HG03064 (cell line): ENCODE data around the gene SPTLC2.

Experiments
- ATAC-seq: cut with Tn5 transposase; IDR thresholded peaks from one replicate; pipeline ENCODE4 v1.9.1; 2021; ENCODE audit warnings: low read depth; ENCODE audit not compliant: unreplicated experiment

SPTLC2 gene

DNA sequence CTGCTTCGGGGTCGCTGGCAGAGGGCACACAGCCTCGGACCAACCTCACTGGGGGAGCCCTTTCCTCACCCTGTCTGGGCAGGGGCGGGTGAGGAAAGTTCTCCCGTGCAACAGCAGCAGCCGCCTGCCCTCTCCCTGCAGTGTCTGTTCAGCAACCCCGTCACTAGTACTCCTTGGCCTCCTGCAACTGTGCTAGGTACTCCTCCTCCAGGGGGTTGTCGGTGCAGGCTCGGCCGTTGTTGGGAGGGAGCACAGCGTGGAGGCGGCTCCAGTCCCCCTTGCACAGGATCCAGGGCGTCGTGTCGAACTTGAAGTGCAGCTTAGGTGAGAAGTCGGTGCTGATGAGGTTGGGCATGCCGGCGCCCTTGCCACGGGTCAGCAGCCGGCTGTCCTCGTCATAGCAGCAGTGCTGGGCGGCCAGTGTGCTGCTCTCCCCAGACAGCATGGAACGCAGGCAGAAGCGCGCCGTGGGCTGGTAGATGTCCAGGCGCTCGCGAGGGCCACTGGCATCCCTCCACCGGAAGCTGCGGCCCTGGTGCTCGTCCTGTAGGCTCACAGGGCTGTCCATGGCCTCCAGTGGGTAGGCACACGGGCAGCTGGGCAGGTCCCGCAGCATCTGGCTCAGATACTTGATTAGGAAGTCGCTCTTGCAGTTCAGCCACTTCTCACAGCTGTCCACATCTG is 140.9 kb downstream of the SPTLC2 start:
- ATAC-seq, result no peak

GRCh38 chr14:77474479-77475177 is 141.8 kb downstream of the SPTLC2 start:
- no peak for ATAC-seq

- ATAC-seq, result no peak
Observed at GRCh38 chr14:77473921-77474320, 142.5 kb downstream of the SPTLC2 start.

GRCh38 chr14:77470224-77470870 is 146.1 kb downstream of the SPTLC2 start:
- no peak for ATAC-seq

DNA sequence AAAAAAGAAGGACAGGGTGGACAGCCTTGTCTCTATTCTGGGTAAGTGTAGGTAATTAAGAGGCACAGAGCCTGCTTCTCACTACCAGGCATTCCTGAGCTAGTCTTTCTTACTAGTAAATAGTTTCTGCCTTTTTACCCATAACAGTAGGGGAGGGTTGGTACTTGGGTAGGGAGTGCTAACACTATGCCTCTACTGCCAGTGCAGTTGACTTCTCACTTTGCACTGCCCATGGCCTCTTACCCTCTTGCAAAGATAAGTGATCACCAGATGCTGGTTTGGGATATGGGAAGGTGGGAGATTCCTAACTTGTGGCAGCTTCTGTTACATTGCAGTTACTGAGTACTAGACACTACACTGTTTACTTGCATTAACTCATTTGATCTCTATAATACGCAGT is 146.9 kb downstream of the SPTLC2 start:
- no peak for ATAC-seq

DNA sequence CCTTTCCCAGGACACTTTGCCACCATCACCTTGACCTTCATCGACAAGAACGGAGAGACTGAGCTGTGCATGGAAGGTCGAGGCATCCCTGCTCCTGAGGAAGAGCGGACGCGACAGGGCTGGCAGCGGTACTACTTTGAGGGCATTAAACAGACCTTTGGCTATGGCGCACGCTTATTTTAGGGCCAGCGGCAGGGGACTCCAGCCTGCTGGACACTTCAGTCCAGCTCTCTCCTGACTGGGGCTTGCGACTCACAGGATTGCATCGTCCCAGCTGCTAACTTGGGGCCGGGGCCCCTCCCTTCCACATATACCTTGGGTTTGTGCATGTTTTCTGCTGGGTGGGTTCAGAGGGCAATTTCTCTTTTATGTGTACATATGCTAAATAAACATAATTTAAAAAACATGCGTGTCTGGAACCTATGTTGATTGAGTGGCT is 147.4 kb downstream of the SPTLC2 start:
- no peak for ATAC-seq

GRCh38 chr14:77467801-77468200 is 148.6 kb downstream of the SPTLC2 start:
- no peak for ATAC-seq

DNA sequence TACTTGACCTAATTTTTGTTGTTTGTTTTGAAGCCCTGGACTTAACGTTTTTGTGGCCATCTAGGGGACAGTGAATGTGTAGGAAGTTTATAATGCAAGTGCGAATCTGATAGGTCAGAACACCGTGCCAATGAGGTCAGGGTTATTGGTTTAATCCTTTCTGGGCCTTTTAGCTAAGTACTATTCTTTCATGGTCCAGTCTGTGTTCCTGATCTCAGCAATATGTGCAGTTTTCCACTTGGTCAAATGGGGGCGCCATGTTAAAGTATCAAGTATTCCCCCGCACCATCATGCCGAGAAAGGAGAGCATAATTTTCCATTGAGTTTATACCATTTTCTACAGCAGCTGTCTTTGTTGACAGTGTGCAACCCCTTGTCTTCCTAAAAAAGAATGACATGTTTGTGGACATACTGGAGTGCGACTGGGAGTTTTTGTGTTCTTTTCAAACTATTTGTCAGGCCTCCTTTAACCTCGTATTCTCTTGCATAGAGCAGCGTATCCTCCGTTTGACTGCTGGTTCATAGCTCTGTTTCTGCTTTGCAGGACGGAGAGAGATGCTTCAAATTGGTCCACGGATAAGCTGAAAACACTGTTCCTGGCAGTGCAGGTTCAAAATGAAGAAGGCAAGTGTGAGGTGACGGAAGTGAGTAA is 157.2 kb downstream of the SPTLC2 start:
- ATAC-seq, result no peak

DNA sequence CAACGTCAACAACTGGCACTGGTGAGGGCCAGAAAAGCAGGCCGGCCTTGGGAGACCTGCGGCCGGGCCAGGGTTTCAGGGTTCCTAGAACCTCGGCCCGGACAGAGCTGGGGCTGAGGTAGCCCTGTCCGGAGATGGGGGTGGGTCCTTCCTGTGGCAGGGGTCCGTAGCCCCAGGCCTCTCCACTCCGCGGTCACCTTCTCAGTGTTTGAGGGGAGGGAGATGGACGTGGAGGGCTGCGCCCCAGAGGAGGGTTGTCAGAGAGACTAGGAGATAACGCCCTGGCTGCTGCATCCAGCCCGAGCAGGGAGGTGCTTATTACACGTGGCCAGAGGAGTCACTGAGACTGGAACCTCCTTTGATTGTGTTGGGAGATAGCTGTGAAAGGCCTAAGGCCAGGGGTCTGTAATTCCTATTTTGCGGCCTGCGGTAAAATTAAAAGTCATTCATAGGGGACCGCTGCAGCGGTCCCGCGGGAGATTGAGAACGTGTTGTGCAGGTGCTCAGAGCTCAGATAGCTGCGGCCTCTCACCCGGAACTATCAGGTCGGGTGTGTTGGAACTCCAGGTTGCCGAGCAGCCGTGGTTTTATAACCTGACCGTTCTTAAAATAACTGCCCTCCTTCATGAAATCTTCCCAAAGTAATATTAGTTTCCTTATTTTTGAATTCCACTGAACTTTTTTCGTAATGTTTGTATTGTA is 158.0 kb downstream of the SPTLC2 start:
- peak; percentile 20 for ATAC-seq

GRCh38 chr14:77457522-77458248 is 158.8 kb downstream of the SPTLC2 start, which contains the start of the genes AHSA1 and VIPAS39:
Gene AHSA1, plus strand, starts transcription at chr14:77458093. Its CDS starts 97 bp downstream, at chr14:77458190.
Gene VIPAS39, minus strand, starts transcription at chr14:77457601. Its CDS starts 3,499 bp downstream, at chr14:77454102.
- ATAC-seq, result peak; percentile 83

GRCh38 chr14:77457115-77457521 is 159.3 kb downstream of the SPTLC2 start:
- ATAC-seq, result no peak
